ENCODE data around the gene AREL1. TPM values are rescaled to one million over a fixed set of nuclear protein-coding genes. Genes with fewer than 3 reads are reported as not detected.

The AREL1 gene
- 13.5 and 16.1 TPM in 2 replicates for polyA plus RNA-seq

GRCh38 chr14:74712499-74713394 is at the start of gene AREL1, which contains the start of gene FCF1:
Gene AREL1, minus strand, starts transcription at chr14:74713080. Its CDS starts 27,465 bp downstream, at chr14:74685615.
Gene FCF1, plus strand, starts transcription at chr14:74713144. Its CDS starts 54 bp downstream, at chr14:74713198.

GRCh38 chr14:74611650-74612349 is 101.1 kb downstream of the AREL1 start, which contains the start of gene LTBP2:
Gene LTBP2, minus strand, starts transcription at chr14:74612237. Its CDS starts 293 bp downstream, at chr14:74611944.

Other genes starting within 250 kb of the AREL1 start
- 81.6 and 104 TPM in 2 replicates for gene NPC2, start 219.8 kb downstream of the AREL1 start, polyA plus RNA-seq
- 19.1 and 54.8 TPM in 2 replicates for gene ISCA2, start 219.3 kb downstream of the AREL1 start, polyA plus RNA-seq
- gene LTBP2, start 100.8 kb downstream of the AREL1 start, polyA plus RNA-seq, result 0.46 and 0.65 TPM in 2 replicates
- 5.8 and 10.7 TPM in 2 replicates for gene FCF1, start 64 bp upstream of the AREL1 start, polyA plus RNA-seq
- 41.5 and 46.3 TPM in 2 replicates for gene YLPM1, start 50.2 kb upstream of the AREL1 start, polyA plus RNA-seq
- gene PROX2, start 163.1 kb upstream of the AREL1 start, polyA plus RNA-seq, result 0.18 TPM in 1 of 2 replicates, not detected in the other
- gene DLST, start 168.8 kb upstream of the AREL1 start, polyA plus RNA-seq, result 4.7 and 15.2 TPM in 2 replicates
- gene RPS6KL1, start 210.2 kb upstream of the AREL1 start, polyA plus RNA-seq, result 7.9 and 15.2 TPM in 2 replicates
- 0.12 TPM in 1 of 2 replicates, not detected in the other for gene PGF, start 242.5 kb upstream of the AREL1 start, polyA plus RNA-seq

Measured in Purkinje cell (primary cell).